BE2C (cell line): ENCODE results near the gene ARHGAP26.
A peak's percentile ranks its signal among the peaks of the same experiment; 100 is the strongest.

Source experiments
- DNase-seq: peaks from one replicate; pipeline ENCODE4 v3.0.0-alpha.2; 2020
- H3K27me3 ChIP-seq: fragments of 250-450 bp; sonication (Bioruptor Pico); 2 replicates; pipeline ENCODE4 v1.5.1; 2020; ENCODE audit warnings: mild to moderate bottlenecking
- H3K36me3 ChIP-seq: fragments of 250-450 bp; sonication (Bioruptor Pico); 2 replicates; pipeline ENCODE4 v1.5.1; 2020; ENCODE audit warnings: mild to moderate bottlenecking
- H3K4me1 ChIP-seq: fragments of 250-450 bp; sonication (Bioruptor Pico); 2 replicates; pipeline ENCODE4 v1.5.1; 2020
- H3K4me3 ChIP-seq: 2 replicates; pipeline ENCODE4 v1.5.1; 2011; ENCODE audit warnings: low read depth, low read length
- H3K9me3 ChIP-seq: fragments of 250-450 bp; sonication (Bioruptor Pico); 2 replicates; pipeline ENCODE4 v1.5.1; 2020
- TF ChIP-seq, protein P1 (sequence below): IDR thresholded peaks from 2 replicates; pipeline ENCODE4 v1.5.1; 2012; ENCODE audit warnings: mild to moderate bottlenecking, low read depth, low read length

Gene ARHGAP26

GRCh38 chr5:143245929-143246561, 475.9 kb downstream of the ARHGAP26 start:
- no peaks in the 10 kb centered on the region for H3K27me3 ChIP-seq
- TF ChIP-seq, protein P1, sequence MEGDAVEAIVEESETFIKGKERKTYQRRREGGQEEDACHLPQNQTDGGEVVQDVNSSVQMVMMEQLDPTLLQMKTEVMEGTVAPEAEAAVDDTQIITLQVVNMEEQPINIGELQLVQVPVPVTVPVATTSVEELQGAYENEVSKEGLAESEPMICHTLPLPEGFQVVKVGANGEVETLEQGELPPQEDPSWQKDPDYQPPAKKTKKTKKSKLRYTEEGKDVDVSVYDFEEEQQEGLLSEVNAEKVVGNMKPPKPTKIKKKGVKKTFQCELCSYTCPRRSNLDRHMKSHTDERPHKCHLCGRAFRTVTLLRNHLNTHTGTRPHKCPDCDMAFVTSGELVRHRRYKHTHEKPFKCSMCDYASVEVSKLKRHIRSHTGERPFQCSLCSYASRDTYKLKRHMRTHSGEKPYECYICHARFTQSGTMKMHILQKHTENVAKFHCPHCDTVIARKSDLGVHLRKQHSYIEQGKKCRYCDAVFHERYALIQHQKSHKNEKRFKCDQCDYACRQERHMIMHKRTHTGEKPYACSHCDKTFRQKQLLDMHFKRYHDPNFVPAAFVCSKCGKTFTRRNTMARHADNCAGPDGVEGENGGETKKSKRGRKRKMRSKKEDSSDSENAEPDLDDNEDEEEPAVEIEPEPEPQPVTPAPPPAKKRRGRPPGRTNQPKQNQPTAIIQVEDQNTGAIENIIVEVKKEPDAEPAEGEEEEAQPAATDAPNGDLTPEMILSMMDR: no peak
- DNase-seq: peak; percentile 53
- H3K4me1 ChIP-seq: peaks cover 7% of the 10 kb centered on the region
- no peaks in the 10 kb centered on the region for H3K36me3 ChIP-seq
- H3K4me3 ChIP-seq: no peak overlapping the region
- H3K9me3 ChIP-seq: no peaks in the 10 kb centered on the region

GRCh38 chr5:143247134-143247815, 477.1 kb downstream of the ARHGAP26 start:
- no peaks in the 10 kb centered on the region for H3K36me3 ChIP-seq
- no peak for DNase-seq
- TF ChIP-seq, protein P1: no peak
- H3K4me1 ChIP-seq: peaks cover 7% of the 10 kb centered on the region
- H3K9me3 ChIP-seq: no peaks in the 10 kb centered on the region
- H3K4me3 ChIP-seq: no peak overlapping the region
- no peaks in the 10 kb centered on the region for H3K27me3 ChIP-seq

DNA sequence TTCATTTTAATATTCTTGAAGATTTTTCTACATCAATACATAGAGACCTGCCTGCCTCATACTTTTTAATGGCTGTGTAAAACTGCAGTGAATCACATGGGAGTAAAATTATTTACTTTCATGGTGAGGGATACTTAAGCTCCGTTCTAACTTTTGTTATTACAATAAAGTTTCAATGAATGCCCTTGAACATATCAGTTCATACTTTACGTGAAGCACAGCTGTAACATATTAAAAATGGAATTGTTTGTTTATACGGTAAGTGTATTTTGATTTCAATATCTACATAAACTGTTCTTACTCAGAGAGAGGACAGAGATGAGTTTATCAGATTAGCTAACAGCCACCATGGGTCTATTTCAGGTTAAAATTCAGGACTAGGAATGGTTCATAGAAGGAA, 478.2 kb downstream of the ARHGAP26 start:
- DNase-seq: no peak
- TF ChIP-seq, protein P1: no peak
- H3K36me3 ChIP-seq: no peaks in the 10 kb centered on the region
- no peak overlapping the region for H3K4me3 ChIP-seq
- H3K27me3 ChIP-seq: no peaks in the 10 kb centered on the region
- peaks cover 7% of the 10 kb centered on the region for H3K4me1 ChIP-seq
- no peaks in the 10 kb centered on the region for H3K9me3 ChIP-seq

DNA sequence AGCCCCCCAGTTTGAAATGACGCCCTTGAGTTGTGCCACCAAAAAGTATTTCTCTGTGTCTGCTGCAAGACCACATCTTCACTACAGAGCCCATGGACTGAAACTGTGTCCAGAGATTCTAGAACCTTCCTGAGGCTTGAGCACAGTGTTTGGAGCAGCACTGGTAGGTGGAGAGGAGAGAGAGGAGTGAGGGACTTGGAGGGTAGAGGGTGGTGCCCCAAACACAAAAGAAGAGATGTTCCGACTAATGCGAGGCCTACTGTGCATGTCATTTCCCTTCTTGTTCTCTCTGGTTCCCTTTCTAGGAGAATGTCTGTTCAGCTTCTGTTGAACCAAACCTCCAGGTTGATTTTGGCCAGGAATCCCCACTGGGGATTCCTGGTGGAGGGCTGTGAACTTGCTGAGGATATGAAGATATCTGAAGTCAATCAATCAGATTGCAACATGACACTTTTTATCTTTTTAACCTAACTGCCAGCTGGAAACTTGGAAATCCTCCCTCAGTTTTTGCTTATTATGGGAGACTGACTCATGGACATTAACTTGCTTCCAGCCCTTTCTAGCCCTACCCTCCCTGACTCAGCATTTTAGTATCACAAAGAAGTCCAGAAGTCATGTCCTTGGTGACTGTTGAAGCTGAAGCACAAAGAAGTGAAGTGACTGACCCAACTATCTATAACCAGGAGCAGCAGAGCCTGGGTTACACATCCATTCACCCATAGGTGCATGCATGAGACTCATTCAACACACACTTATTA, 478.8 kb downstream of the ARHGAP26 start:
- no peak for DNase-seq

DNA sequence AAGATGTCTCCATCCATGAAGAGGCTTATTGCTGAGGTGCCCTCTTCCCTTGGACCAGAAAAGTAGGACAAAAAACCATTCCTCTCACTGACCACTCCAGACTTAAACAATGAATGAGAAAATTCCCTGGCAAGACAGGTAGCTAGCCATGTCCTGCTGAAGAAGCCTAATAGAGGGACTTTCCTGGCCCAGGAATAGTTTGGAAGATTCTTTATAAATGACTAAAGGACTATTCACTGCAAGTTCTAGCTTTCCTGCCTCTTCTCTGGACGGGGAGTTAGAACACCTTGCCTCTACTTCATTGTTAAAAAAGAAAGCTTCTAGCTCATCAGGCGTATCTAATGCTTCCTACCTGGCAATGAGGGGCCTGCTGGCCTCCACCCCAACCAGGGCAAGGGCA, 479.7 kb downstream of the ARHGAP26 start:
- H3K4me3 ChIP-seq: no peak overlapping the region
- H3K27me3 ChIP-seq: no peaks in the 10 kb centered on the region
- no peak for DNase-seq

More for the DNA sequence above, 478.8 kb downstream of the ARHGAP26 start:
- TF ChIP-seq, protein P1: no peak
- no peak overlapping the region for H3K4me3 ChIP-seq
- peaks cover 7% of the 10 kb centered on the region for H3K4me1 ChIP-seq
- H3K27me3 ChIP-seq: no peaks in the 10 kb centered on the region
- no peaks in the 10 kb centered on the region for H3K36me3 ChIP-seq
- H3K9me3 ChIP-seq: no peaks in the 10 kb centered on the region

More for the DNA sequence above, 479.7 kb downstream of the ARHGAP26 start:
- no peaks in the 10 kb centered on the region for H3K36me3 ChIP-seq
- peaks cover 7% of the 10 kb centered on the region for H3K4me1 ChIP-seq
- TF ChIP-seq, protein P1: no peak
- H3K9me3 ChIP-seq: no peaks in the 10 kb centered on the region
